HG02623 (cell line): ENCODE results near the gene PDPN.

Source experiments
- ATAC-seq: cut with Tn5 transposase; IDR thresholded peaks from one replicate; pipeline ENCODE4 v1.9.1; 2021; ENCODE audit warnings: moderate library complexity; ENCODE audit not compliant: unreplicated experiment

The PDPN gene

GRCh38 chr1:13616234-13616633, 32.6 kb downstream of the PDPN start:
- ATAC-seq: no peak

GRCh38 chr1:13617108-13617507, 33.5 kb downstream of the PDPN start:
- no peak for ATAC-seq

GRCh38 chr1:13617773-13618172, 34.1 kb downstream of the PDPN start:
- no peak for ATAC-seq

GRCh38 chr1:13618483-13618882, 34.9 kb downstream of the PDPN start:
- ATAC-seq: no peak

DNA sequence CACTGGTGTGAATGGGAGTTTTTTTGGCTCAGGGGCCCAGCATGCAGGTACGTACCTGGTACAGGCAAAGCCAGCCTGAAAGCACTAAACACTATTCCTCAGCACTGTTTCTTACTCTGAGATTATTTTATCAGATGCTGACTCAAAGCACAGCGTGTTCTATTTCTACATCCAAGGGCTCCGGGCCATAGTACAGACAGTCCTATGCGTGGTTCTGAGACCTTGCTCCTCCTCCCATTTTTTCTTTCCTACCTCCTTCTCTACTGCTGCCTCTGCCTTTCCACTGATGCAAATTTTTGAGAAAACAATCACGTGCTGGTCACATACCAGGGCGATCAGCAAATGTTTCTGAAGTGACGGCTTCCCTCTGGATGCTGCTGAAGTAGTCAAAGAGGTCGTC, 36.3 kb downstream of the PDPN start:
- ATAC-seq: no peak

- ATAC-seq: no peak
These were observed 37.2 kb downstream of the PDPN start for GRCh38 chr1:13620825-13621224.

DNA sequence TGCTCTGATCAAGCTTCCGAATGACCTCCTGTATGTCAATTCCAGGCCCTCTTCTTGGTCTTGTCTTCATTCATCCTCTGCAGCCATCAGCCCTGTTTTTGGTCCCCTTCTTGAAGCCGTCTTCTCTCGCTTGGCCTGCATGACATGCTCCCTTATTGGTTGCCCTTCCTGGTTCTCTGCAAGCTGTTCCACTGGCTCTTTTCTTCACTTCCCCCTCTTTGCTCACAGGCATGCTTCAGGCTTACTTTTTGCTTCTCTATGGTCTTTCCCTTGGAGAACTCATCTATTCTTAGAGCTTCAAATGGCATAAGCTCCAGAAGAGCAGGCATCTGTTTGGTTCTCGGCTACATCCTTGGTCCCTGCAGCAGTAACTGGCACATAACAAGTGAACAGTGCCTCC, 38.8 kb downstream of the PDPN start:
- ATAC-seq: no peak

DNA sequence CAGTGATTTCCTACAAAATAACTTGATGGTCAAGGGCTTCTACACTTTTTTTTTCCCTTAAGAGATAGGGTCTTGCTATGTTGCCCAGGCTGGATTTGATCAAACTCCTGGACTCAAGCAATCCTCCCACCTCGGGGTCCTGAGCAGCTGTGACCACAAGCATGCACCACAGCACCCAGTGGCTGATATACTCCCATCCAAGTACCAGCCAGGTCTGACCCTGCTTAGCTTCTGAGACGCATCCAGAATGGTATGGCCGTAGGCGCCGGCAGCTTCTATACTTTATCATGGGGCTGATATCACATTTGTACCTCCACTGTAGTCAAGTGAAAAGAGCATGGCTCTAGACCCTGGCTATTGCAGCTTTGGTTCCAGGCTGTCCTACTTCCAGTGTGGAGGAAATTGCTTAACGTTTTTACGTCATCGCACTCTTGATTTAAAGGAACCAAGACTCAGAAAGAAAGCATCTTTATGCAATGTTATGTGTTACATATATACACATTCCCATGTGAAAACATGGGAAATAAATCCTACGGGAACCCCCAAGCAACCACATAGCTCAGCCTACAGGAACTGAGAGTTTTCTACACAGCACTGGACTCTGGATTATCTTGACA, 39.5 kb downstream of the PDPN start:
- no peak for ATAC-seq

GRCh38 chr1:13624526-13624925, 40.9 kb downstream of the PDPN start:
- no peak for ATAC-seq

GRCh38 chr1:13627127-13627526, 43.5 kb downstream of the PDPN start:
- ATAC-seq: no peak

- no peak for ATAC-seq
These were observed 44.6 kb downstream of the PDPN start for GRCh38 chr1:13628218-13628617.

DNA sequence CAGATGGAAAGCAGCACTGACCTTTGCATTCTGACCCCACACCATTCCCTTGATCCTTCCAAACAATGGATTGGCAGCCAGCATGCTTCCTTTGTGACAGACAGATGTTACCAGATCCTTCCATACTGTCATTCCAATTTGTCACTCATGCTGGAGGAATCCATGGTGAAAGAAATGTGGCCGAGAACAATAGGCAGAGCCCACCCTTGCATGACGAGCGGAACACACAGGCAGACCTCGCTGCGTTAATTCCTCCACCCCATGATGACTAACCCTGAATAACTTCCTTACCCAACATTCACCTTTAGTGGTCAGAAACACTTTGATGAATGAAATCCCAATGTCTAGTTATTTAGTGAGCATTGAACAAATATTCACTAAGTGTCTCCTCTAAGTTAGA, 45.1 kb downstream of the PDPN start:
- no peak for ATAC-seq

GRCh38 chr1:13642306-13643004, 58.8 kb downstream of the PDPN start:
- ATAC-seq: no peak

- no peak for ATAC-seq
These were observed 59.4 kb downstream of the PDPN start for GRCh38 chr1:13643017-13643416.

DNA sequence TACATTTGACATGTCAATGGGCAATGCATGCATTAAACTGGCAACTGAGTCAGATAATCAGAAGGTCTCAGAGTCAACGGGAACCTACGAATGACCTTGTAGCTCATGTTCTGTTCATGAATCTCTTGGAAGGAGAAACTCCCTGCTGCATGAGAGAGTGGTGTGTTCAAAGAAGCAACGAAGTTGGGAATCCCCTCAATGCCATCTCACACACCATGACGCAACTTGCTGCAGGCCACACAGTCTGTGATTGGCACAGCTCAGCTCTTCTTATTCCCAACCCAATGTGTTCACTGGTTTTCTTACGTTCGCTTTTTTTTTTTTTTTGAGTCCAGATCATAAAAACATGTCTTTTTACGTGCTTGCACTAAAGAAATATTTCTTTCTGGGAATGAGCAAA, 62.9 kb downstream of the PDPN start:
- no peak for ATAC-seq

GRCh38 chr1:13651279-13651678, 67.6 kb downstream of the PDPN start:
- ATAC-seq: no peak

- no peak for ATAC-seq
These were observed 68.6 kb downstream of the PDPN start for GRCh38 chr1:13652238-13652637.

DNA sequence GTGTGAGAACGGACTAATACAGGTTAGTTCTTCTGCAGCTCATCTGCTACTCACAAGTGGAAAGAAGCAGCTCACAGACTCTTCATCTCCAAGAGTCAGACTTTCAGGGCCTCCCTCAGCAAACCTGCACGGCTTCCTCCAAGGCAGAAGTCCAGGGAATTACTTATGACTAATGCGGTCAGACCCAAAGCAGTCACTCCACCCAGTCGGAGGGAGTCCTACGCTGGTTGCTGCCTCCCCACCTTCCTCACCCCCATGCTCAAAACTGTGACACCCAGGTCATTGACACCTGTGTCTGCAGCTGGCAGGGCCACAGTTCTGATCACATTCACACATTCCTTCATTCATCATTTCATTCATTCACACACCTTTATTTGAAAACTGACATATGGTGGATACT, 77.9 kb downstream of the PDPN start:
- no peak for ATAC-seq

DNA sequence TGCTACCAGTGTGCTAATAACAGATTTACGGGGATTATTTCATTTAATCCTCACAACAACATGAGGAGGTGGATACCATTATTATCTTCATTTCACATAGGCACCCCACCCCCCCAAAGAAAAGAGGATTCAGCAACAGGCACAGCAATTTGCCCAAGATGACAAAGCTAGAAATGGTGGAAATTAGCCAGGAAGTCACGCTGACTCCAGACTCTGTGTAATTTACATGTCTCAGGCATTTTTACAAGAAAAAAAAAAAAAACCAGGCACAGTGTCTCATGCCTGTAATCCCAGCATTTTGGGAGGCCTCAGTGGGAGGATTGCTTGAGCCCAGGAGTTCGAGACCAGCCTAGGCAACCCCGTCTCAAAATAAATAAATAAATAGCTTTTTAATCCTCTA, 78.9 kb downstream of the PDPN start:
- no peak for ATAC-seq

- ATAC-seq: no peak
These were observed 80.3 kb downstream of the PDPN start for GRCh38 chr1:13663969-13664368.

DNA sequence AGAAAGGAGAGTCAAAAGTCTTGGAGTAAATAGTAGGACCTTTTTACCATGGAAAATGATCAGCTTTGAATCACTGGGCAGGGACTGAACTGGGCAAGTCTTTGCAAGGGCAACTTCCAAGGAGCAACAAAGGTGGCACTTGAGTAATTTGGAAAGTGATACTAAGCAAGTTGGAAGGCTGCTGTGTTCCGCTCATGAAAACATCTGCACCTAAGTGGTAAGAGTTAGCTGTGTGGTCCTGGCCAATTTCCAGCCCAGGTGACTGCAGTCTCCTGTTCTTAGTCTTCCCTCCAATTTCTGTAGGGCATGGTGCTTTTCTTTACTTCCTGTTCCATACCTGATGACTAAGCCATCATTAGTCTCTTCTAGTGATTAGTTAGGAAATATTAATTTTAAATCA, 80.8 kb downstream of the PDPN start:
- ATAC-seq: no peak

DNA sequence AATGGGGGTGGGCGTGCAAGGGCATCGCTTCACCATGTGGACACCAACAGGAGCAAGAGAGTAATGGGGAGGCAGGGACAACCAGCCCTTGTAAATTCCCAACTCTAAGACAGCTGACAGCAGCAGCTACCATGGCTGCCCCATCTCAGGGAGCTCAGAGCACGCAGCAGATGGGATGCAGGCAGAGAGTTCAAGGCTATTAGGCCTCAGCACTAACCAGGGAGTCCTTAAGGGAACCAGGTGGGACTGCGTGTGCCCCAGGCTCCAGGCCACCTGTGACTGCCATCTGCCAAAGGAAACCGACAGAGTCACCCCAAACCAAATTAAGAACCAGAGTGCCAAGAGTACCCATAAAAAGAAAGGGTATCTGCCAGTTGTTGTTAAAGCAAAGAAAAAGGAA, 82.7 kb downstream of the PDPN start:
- ATAC-seq: no peak
